Natural killer cell (primary cell): ENCODE results near the gene CDH8. TPM values are rescaled to one million over a fixed set of nuclear protein-coding genes. Genes with fewer than 3 reads are reported as not detected.

Experiments used
- ATAC-seq, 3 donors: fragments of 150-1000 bp in 2 of 3; fragments of 200-7000 bp in 1 of 3; cut with Tn5 transposase; 1 replicate in 1 of 3; 2 replicates in 2 of 3; pipeline ENCODE4 v1.10.0; 2021; ENCODE audit warnings: mild to moderate bottlenecking in 2 of 3, moderate library complexity in 2 of 3
- DNase-seq, 2 donors: peaks; one replicate each; pipeline versions ENCODE4 v3.0.0 to v3.0.0-alpha.2; 2013 to 2021; ENCODE audit warnings: mixed read lengths in 1 of 2
- H3K27ac ChIP-seq: one replicate; pipeline ENCODE4 v1.5.1; 2013; ENCODE audit warnings: mild to moderate bottlenecking, low read length
- H3K27me3 ChIP-seq: one replicate; pipeline ENCODE4 v1.6.1; 2013; ENCODE audit warnings: low read length; ENCODE audit not compliant: control insufficient read depth, insufficient read depth
- H3K36me3 ChIP-seq: one replicate; pipeline ENCODE4 v1.6.1; 2013; ENCODE audit warnings: low read length; ENCODE audit not compliant: control insufficient read depth, insufficient read depth
- H3K4me1 ChIP-seq: one replicate; pipeline ENCODE4 v1.6.1; 2013; ENCODE audit warnings: low read length; ENCODE audit not compliant: control insufficient read depth, insufficient read depth
- H3K4me3 ChIP-seq: one replicate; pipeline ENCODE4 v1.5.1; 2013; ENCODE audit warnings: low read length
- H3K9me3 ChIP-seq: one replicate; pipeline ENCODE4 v1.6.1; 2013; ENCODE audit warnings: low read length; ENCODE audit not compliant: control insufficient read depth, insufficient read depth
- H3K27ac Mint-ChIP-seq, 2 donors: one replicate each; pipeline ENCODE4 v1.8.0; 2022; ENCODE audit warnings: mild to moderate bottlenecking in 2 of 2, mixed read lengths in 2 of 2, moderate library complexity in 1 of 2
- H3K27me3 Mint-ChIP-seq, 2 donors: one replicate each; pipeline ENCODE4 v1.8.0; 2022; ENCODE audit warnings: low read depth in 2 of 2, mixed read lengths in 2 of 2
- H3K36me3 Mint-ChIP-seq: one replicate; pipeline ENCODE4 v1.8.0; 2022; ENCODE audit warnings: mixed read lengths
- H3K4me1 Mint-ChIP-seq, 2 donors: one replicate each; pipeline ENCODE4 v1.8.0; 2022; ENCODE audit warnings: mixed read lengths in 2 of 2
- H3K4me3 Mint-ChIP-seq: one replicate; pipeline ENCODE4 v1.8.0; 2022; ENCODE audit warnings: mild to moderate bottlenecking, moderate library complexity, mixed read lengths
- H3K9me3 Mint-ChIP-seq, 2 donors: one replicate each; pipeline ENCODE4 v1.8.0; 2022; ENCODE audit warnings: mixed read lengths in 2 of 2
- WGBS: methylation state at CpG from one replicate; pipeline ENCODE4 v1.1.7; 2013; ENCODE audit warnings: missing lambda C conversion rate; ENCODE audit not compliant: insufficient coverage; 5-methylcytosine and 5-hydroxymethylcytosine counted together
- intact Hi-C: fragments of 100-400 bp; cut with micrococcal nuclease; formaldehyde crosslinking; loops from one replicate; pipeline ENCODE4 v1.14.2; 2022
- total RNA-seq, 4 donors: library from RNA; stranded (reverse); fragments of 120-200 nt in 1 of 4; gene quantifications; one replicate each; pipeline versions ENCODE4 v1.2.3 to v1.2.4, GENCODE V29; 2013 to 2022
- TF ChIP-seq, protein P1 (sequence below): fragments of 200-600 bp; IDR thresholded peaks from one replicate; pipeline ENCODE4 v1.8.0; 2022; ENCODE audit warnings: antibody characterized with exemption

The CDH8 gene
- total RNA-seq, 3 donors from 2014 or later (not counting 1 experiment from before 2014, with no cell fraction given): not detected

DNA sequence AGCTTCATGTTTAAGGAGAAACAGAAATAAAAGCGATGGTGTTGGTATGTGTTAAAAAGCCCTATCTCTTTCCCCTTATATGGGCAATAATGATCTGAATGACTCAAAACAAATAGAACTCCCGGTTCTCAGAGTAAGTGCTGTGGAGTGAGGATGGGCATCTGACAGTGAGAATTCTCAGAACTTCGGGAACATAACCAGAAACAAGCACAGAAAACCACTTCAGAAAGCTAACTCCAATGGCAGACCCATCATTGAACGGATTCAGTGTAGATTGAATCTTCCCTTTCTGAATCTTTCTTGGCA, 67.2 kb downstream of the CDH8 start:
- Mint-ChIP-seq H3K36me3 (peaks cover 6% of the 10 kb centered on the region), H3K9me3 (peaks cover 16 to 20% of the 10 kb centered on the region in 2 donors)
- 56% methylated on average over 2 of the region's 4 CpGs for WGBS

DNA sequence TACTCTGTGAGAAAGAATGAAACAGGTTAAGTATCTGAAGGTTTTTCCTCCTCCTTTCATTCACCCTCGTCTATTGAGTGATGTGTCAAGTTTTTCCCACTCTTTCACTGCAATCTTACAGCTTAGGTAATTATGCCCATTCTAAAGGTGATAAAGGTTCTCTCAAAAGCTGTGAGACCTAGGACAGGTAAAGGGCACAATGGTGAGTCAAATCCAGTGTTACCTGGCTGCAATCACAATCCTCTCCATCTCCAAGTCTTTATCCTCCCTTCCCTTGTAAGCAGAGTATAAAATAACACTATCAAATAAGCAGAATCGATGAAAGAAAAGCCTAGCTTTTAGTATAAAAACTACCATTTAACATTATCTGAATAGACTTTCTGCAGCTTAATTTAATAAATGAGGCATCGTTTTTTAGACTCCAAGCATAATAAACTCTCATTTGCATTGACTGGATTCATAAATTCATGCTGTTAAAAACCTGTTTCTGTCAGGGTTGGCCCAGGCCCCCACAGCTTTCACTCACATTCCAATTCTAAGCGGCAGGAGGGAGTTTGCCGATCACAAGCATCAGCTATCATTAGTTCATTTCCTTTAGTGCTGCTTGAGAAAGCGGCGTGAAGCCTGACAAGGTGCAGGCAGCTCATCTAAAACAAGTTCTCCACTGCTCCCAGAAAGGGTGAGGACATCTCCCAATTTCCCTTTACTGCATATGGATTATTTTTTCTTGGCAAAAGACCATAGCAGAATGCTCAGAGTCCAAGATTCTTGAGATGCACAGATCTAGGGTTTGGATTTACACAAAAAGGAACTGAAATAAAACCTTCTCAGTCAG, 67.8 kb downstream of the CDH8 start:
- Mint-ChIP-seq H3K27me3 (no peaks in the 10 kb centered on the region), H3K36me3 (peaks cover 6% of the 10 kb centered on the region), H3K27ac (no peak overlapping the region), H3K4me1 (no peaks in the 10 kb centered on the region), H3K4me3 (no peak overlapping the region), H3K9me3 (peaks cover 16 to 20% of the 10 kb centered on the region in 2 donors)
- DNase-seq: no peak
- TF ChIP-seq, protein P1, sequence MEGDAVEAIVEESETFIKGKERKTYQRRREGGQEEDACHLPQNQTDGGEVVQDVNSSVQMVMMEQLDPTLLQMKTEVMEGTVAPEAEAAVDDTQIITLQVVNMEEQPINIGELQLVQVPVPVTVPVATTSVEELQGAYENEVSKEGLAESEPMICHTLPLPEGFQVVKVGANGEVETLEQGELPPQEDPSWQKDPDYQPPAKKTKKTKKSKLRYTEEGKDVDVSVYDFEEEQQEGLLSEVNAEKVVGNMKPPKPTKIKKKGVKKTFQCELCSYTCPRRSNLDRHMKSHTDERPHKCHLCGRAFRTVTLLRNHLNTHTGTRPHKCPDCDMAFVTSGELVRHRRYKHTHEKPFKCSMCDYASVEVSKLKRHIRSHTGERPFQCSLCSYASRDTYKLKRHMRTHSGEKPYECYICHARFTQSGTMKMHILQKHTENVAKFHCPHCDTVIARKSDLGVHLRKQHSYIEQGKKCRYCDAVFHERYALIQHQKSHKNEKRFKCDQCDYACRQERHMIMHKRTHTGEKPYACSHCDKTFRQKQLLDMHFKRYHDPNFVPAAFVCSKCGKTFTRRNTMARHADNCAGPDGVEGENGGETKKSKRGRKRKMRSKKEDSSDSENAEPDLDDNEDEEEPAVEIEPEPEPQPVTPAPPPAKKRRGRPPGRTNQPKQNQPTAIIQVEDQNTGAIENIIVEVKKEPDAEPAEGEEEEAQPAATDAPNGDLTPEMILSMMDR: no peak
- Histone ChIP-seq H3K9me3 (peaks cover 7% of the 10 kb centered on the region), H3K4me3 (no peak overlapping the region), H3K27ac (no peak overlapping the region), H3K27me3 (no peaks in the 10 kb centered on the region), H3K36me3 (no peaks in the 10 kb centered on the region), H3K4me1 (no peaks in the 10 kb centered on the region)
- intact Hi-C loops: no loop called here
- ATAC-seq: no peak
- WGBS: 56% methylated on average over 6 of the region's 7 CpGs

More for the DNA sequence above, 67.2 kb downstream of the CDH8 start:
- TF ChIP-seq, protein P1: no peak
- peaks cover 7% of the 10 kb centered on the region for H3K9me3 ChIP-seq
- no peak overlapping the region for H3K27ac ChIP-seq
- ATAC-seq (no peak), DNase-seq (no peak)
- intact Hi-C loops: no loop called here
- Mint-ChIP-seq H3K27me3 (no peaks in the 10 kb centered on the region), H3K4me3 (no peak overlapping the region), H3K27ac (no peak overlapping the region), H3K4me1 (no peaks in the 10 kb centered on the region)
- H3K27me3 ChIP-seq: no peaks in the 10 kb centered on the region
- no peaks in the 10 kb centered on the region for H3K4me1 ChIP-seq
- H3K36me3 ChIP-seq: no peaks in the 10 kb centered on the region
- no peak overlapping the region for H3K4me3 ChIP-seq

DNA sequence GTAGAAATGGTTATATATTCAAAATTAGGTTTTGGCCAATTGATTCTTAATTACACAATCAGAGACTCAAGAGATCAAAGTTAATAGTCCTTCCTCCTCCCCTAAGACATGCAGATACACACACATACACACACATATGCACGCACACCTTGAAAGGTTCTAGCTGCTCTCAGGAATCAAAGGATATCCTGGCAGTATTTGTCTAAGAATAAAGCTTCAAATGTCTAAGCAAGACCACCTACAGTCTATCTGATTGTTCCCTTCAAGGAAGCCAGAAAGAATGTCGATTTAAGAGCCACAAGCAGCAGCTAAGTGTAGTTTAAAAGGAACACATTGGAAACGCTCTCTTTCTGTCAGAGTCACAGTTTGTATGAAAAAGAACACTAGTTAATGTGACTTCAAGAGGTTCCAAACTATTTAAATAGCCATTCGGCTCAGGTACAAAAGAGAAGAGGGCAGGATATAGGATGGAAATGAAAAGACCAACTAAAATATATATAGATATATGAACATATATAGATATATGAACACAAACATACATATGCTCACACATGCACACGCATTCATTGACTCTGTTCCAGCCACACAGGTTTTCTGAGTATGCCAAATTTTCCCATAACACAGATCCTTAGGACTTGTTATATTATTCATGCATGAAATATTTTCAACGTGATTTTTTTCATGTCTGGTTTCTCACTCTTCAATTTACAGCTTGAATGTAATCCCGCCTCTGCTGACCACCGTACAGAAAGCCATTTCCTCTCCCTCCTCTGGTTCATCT, 79.0 kb downstream of the CDH8 start:
- intact Hi-C loops: no loop called here
- H3K4me3 Mint-ChIP-seq: no peak overlapping the region
- 61% methylated on average over 7 of the region's 8 CpGs for WGBS
- TF ChIP-seq, protein P1: no peak
- ATAC-seq (no peak), DNase-seq (no peak)
- no peak overlapping the region for H3K27ac Mint-ChIP-seq
- no peaks in the 10 kb centered on the region for H3K4me1 Mint-ChIP-seq
- Histone ChIP-seq H3K4me1 (no peaks in the 10 kb centered on the region), H3K36me3 (no peaks in the 10 kb centered on the region), H3K27ac (no peak overlapping the region), H3K27me3 (no peaks in the 10 kb centered on the region), H3K9me3 (peaks cover 6% of the 10 kb centered on the region), H3K4me3 (no peak overlapping the region)
- H3K27me3 Mint-ChIP-seq: no peaks in the 10 kb centered on the region
- H3K9me3 Mint-ChIP-seq: peaks cover 10 to 13% of the 10 kb centered on the region in 2 donors
- no peaks in the 10 kb centered on the region for H3K36me3 Mint-ChIP-seq
